ENCODE data around the gene ZFP69.

ZFP69 gene

DNA sequence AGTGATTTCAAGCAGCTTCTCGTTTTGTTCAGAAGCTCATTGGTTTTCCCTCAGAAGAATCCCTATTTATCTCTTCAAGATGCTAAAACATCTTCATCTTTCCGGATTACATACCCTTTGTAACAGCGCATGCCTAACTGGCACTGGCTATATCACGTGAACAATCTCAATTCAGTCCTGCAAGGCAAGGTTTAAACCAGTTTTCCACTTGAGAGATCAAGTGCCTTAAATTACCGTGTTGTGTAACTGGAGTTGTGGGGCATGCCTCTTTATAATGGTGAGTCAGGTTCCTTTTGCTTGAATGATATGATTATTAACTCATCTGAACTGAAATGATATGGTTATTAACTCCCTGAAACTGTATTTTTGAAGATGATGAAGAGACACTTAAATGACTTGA is 37.8 kb upstream of the ZFP69 start:
- no peak overlapping the region for H3K4me3 ChIP-seq (replicated peaks; ENCODE audit: low read depth, low read length)
- no peak for DNase-seq (ENCODE audit: extremely low read depth, low read depth)
- TF ChIP-seq CTCF (IDR thresholded peaks at IDR 0.05; ENCODE audit: low read depth, low read length, missing control alignments), result no peak

- H3K4me3 ChIP-seq (replicated peaks; ENCODE audit: low read depth, low read length), result peak within 1 kb of the TSS; percentile 71
- no peak for TF ChIP-seq CTCF (IDR thresholded peaks at IDR 0.05; ENCODE audit: low read depth, low read length, missing control alignments)
- DNase-seq (ENCODE audit: extremely low read depth, low read depth), result peak; percentile 63
These were observed 27.2 kb upstream of the ZFP69 start, which contains the start of gene ZFP69B for GRCh38 chr1:40449684-40450494. TSS of gene ZFP69B (plus strand) at chr1:40450476. CDS start at chr1:40450962, 486 bp downstream.

DNA sequence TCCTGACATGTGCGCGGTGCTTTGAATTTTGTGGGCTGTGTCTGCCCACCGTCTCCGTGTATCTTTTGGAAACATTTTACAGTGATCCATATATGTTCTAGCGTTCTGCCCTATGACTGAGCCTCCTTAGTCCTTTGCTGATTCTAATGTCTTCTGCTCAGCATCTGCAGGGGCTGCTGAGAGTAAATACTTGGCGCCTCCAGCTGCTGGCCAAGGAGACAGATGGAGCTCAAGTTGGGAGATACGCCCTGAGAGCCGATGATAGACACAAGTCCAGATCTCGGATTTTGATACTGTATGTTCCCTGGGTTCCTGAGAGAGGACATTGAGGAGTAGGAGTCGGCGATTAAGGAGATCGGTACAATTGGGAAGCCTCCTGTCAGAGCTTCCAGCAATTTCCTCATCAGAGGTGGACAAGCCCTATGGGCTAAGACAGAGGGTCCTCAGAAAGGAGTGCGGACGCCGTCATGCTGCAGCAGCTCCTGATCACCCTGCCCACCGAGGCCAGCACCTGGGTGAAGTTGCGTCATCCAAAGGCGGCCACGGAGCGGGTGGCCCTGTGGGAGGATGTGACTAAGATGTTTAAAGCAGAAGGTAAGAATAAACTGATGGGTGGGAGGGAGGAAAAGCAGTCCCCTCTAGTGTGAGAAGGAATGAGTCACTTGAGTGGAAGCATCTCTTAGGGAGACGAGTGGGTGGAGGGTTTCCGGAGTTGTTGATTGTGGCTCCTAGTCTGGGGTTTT is 26.4 kb upstream of the ZFP69 start:
- peak overlapping the region; percentile 71 for H3K4me3 ChIP-seq (replicated peaks; ENCODE audit: low read depth, low read length)
- TF ChIP-seq CTCF (IDR thresholded peaks at IDR 0.05; ENCODE audit: low read depth, low read length, missing control alignments), result no peak

DNA sequence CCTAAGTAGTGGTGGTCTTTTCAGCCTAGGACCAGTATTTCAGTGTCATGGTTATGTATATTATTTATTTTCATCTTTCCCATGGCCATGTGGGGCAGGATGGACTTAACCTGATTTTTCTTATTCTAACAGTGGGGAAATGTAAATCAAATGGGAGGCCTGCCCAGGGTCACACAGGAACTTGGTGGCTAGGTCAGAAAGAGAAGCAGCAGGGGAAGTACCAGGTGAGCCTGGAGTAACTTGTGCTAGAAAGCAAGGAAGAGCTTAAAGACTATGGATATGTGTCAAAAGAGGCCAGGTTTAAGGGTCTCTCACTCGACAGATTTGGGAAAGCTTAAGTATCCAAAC is 25.9 kb upstream of the ZFP69 start:
- H3K4me3 ChIP-seq (replicated peaks; ENCODE audit: low read depth, low read length), result peak overlapping the region; percentile 71
- no peak for DNase-seq (ENCODE audit: extremely low read depth, low read depth)

More for the DNA sequence above, 26.4 kb upstream of the ZFP69 start:
- peak; percentile 52 for DNase-seq (ENCODE audit: extremely low read depth, low read depth)

GRCh38 chr1:40454873-40455272 is 22.2 kb upstream of the ZFP69 start:
- H3K4me3 ChIP-seq (replicated peaks; ENCODE audit: low read depth, low read length), result no peak overlapping the region
- DNase-seq (ENCODE audit: extremely low read depth, low read depth), result no peak
- no peak for TF ChIP-seq CTCF (IDR thresholded peaks at IDR 0.05; ENCODE audit: low read depth, low read length, missing control alignments)

More for the DNA sequence above, 25.9 kb upstream of the ZFP69 start:
- TF ChIP-seq CTCF (IDR thresholded peaks at IDR 0.05; ENCODE audit: low read depth, low read length, missing control alignments), result no peak

GRCh38 chr1:40462956-40463590 is 14.0 kb upstream of the ZFP69 start:
- H3K4me3 ChIP-seq (replicated peaks; ENCODE audit: low read depth, low read length), result no peak overlapping the region
- no peak for TF ChIP-seq CTCF (IDR thresholded peaks at IDR 0.05; ENCODE audit: low read depth, low read length, missing control alignments)
- DNase-seq (ENCODE audit: extremely low read depth, low read depth), result no peak

Measured in HFF-Myc (cell line).